GM23338 (cell line): ENCODE results near the gene EXOC3L2. TPM values are rescaled to one million over a fixed set of nuclear protein-coding genes. Genes with fewer than 3 reads are reported as not detected.

Source experiments
- ATAC-seq: fragments of 200-7000 bp; cut with Tn5 transposase; 3 replicates; pipeline ENCODE4 v1.9.1; 2020
- DNase-seq: peaks from one replicate; pipeline ENCODE4 v3.0.0-alpha.2; 2015; ENCODE audit warnings: low spot score
- H2AFZ ChIP-seq: fragments of 200-600 bp; sonication (generic); 2 replicates; pipeline ENCODE4 v1.8.0; 2016; ENCODE audit warnings: antibody characterized with exemption, mild to moderate bottlenecking, moderate library complexity
- H3F3A ChIP-seq: fragments of 200-600 bp; sonication (generic); replicated peaks from 2 replicates; pipeline ENCODE4 v1.8.0; 2017; ENCODE audit warnings: antibody characterized with exemption, mixed run types, low read depth
- H3K27ac ChIP-seq: fragments of 200-600 bp; sonication (generic); 2 replicates; pipeline ENCODE4 v1.6.1; 2016; ENCODE audit warnings: low read depth
- H3K27me3 ChIP-seq: fragments of 200-600 bp; sonication (generic); 2 replicates; pipeline ENCODE4 v1.8.0; 2016; ENCODE audit warnings: mild to moderate bottlenecking, mixed run types, moderate library complexity; ENCODE audit not compliant: insufficient read depth
- H3K36me3 ChIP-seq: fragments of 200-600 bp; sonication (generic); 2 replicates; pipeline ENCODE4 v1.8.0; 2016; ENCODE audit warnings: mild to moderate bottlenecking; ENCODE audit not compliant: insufficient read depth
- H3K4me1 ChIP-seq: fragments of 200-600 bp; sonication (generic); 2 replicates; pipeline ENCODE4 v1.8.0; 2016; ENCODE audit warnings: mild to moderate bottlenecking, moderate library complexity; ENCODE audit not compliant: insufficient read depth
- H3K4me2 ChIP-seq: fragments of 200-600 bp; sonication (generic); 2 replicates; pipeline ENCODE4 v1.7.1; 2017; ENCODE audit warnings: mixed run types
- H3K4me3 ChIP-seq: fragments of 200-600 bp; sonication (generic); 2 replicates; pipeline ENCODE4 v1.6.1; 2016; ENCODE audit warnings: mixed run types
- H3K79me2 ChIP-seq: fragments of 200-600 bp; sonication (generic); replicated peaks from 2 replicates; pipeline ENCODE4 v1.8.0; 2017; ENCODE audit warnings: mild to moderate bottlenecking; ENCODE audit not compliant: insufficient read depth
- H3K9me2 ChIP-seq: fragments of 200-600 bp; sonication (generic); 2 replicates; pipeline ENCODE4 v1.8.0; 2017; ENCODE audit not compliant: insufficient read depth
- H4K20me1 ChIP-seq: fragments of 200-600 bp; sonication (generic); replicated peaks from 2 replicates; pipeline ENCODE4 v1.8.0; 2017; ENCODE audit warnings: mild to moderate bottlenecking; ENCODE audit not compliant: insufficient read depth
- H3K27ac Mint-ChIP-seq: 2 replicates; pipeline ENCODE4 v1.8.0; 2020; ENCODE audit warnings: inconsistent platforms, mild to moderate bottlenecking, moderate library complexity, mixed read lengths
- H3K27me3 Mint-ChIP-seq: 3 replicates; pipeline ENCODE4 v1.8.0; 2022; ENCODE audit warnings: low read depth, mild to moderate bottlenecking, moderate library complexity, mixed read lengths, inconsistent platforms; ENCODE audit not compliant: insufficient read depth, poor library complexity
- H3K36me3 Mint-ChIP-seq: 3 replicates; pipeline ENCODE4 v1.8.0; 2021; ENCODE audit warnings: low read depth, mild to moderate bottlenecking, inconsistent platforms, moderate library complexity, mixed read lengths
- H3K4me1 Mint-ChIP-seq: 3 replicates; pipeline ENCODE4 v1.8.0; 2020; ENCODE audit warnings: mild to moderate bottlenecking, inconsistent platforms, mixed read lengths
- H3K4me3 Mint-ChIP-seq: 3 replicates; pipeline ENCODE4 v1.8.0; 2021; ENCODE audit warnings: moderate library complexity, mild to moderate bottlenecking, inconsistent platforms, mixed read lengths
- H3K9me3 Mint-ChIP-seq: 3 replicates; pipeline ENCODE4 v1.8.0; 2020; ENCODE audit warnings: moderate library complexity, mild to moderate bottlenecking, inconsistent platforms, mixed read lengths
- CREB1 ChIP-seq: fragments of 250-450 bp; sonication (Bioruptor Pico); IDR thresholded peaks from 2 replicates; pipeline ENCODE4 v1.5.0; 2020; ENCODE audit warnings: low read depth, mild to moderate bottlenecking, moderate library complexity
- EZH2phosphoT487 ChIP-seq: fragments of 200-600 bp; sonication (generic); IDR thresholded peaks from one replicate; pipeline ENCODE4 v1.8.1; 2018; ENCODE audit warnings: antibody characterized with exemption; ENCODE audit not compliant: unreplicated experiment
- POLR2AphosphoS5 ChIP-seq: IDR thresholded peaks from 2 replicates; pipeline ENCODE4 v1.6.1; 2016; ENCODE audit warnings: antibody characterized with exemption, low read depth
- REST ChIP-seq: IDR thresholded peaks from one replicate; pipeline ENCODE4 v1.6.1; 2018; ENCODE audit warnings: antibody characterized with exemption; ENCODE audit not compliant: unreplicated experiment
- ZNF331 ChIP-seq: fragments of 250-450 bp; sonication (Bioruptor Pico); IDR thresholded peaks from 2 replicates; pipeline ENCODE4 v1.5.0; 2020; ENCODE audit warnings: low read depth, mild to moderate bottlenecking, moderate library complexity
- ZNF462 ChIP-seq: fragments of 250-450 bp; sonication (Bioruptor Pico); IDR thresholded peaks from 2 replicates; pipeline ENCODE4 v1.5.0; 2020; ENCODE audit warnings: mild to moderate bottlenecking, moderate library complexity
- polyA plus RNA-seq: library from polyadenylated mRNA; unstranded; fragments of >200 nt; fragmentation: Nextera tagmentation; extraction: Ambion mirVana; gene quantifications from 2 replicates; pipeline ENCODE4 v1.2.1, GENCODE V29; 2016
- total RNA-seq: library from RNA; depleted of rRNA; stranded (reverse); fragments of >200 nt; shearing (Covaris generic); gene quantifications from 2 replicates; pipeline ENCODE4 v1.2.3, GENCODE V29; 2014

Gene EXOC3L2
- total and polyA plus RNA-seq, 2 experiments from 2014 or later = 2.8 to 3.2 TPM

- TF ChIP-seq ZNF462 (CRISPR knock-in tag) (no peak), EZH2phosphoT487 (no peak), REST (no peak), POLR2AphosphoS5 (no peak)
These were observed 48.5 kb upstream of the EXOC3L2 start (continued) for GRCh38 chr19:45293682-45294081.

- DNase-seq = no peak
- H3K27me3 ChIP-seq = no peaks in the 10 kb centered on the region
- H3K9me2 ChIP-seq = no peaks in the 10 kb centered on the region
- peaks cover 3% of the 10 kb centered on the region; the same call in 1 of the 2 replicates for H4K20me1 ChIP-seq
- H3K4me3 Mint-ChIP-seq = no peak overlapping the region
- peaks cover 3% of the 10 kb centered on the region; the same call in 1 of the 2 replicates for H3K36me3 ChIP-seq
- no peak overlapping the region for H3K27ac Mint-ChIP-seq
- H3K4me2 ChIP-seq = no peak overlapping the region
- peaks cover 29% of the 10 kb centered on the region for H3K36me3 Mint-ChIP-seq
- H2AFZ ChIP-seq = no peak overlapping the region
- no peak overlapping the region for H3K27ac ChIP-seq
- H3F3A ChIP-seq = no peaks in the 10 kb centered on the region
- H3K4me1 Mint-ChIP-seq = no peaks in the 10 kb centered on the region; the same call in 2 of the 3 replicates
- H3K4me1 ChIP-seq = no peaks in the 10 kb centered on the region
- peaks cover 13% of the 10 kb centered on the region for H3K27me3 Mint-ChIP-seq
- 0 out of 3 replicates have a peak, but pooled peaks cover 3% of the 10 kb centered on the region for H3K9me3 Mint-ChIP-seq
- ATAC-seq = no peak
- no peaks in the 10 kb centered on the region for H3K79me2 ChIP-seq
- H3K4me3 ChIP-seq = no peak overlapping the region
- TF ChIP-seq CREB1 (CRISPR knock-in tag) (no peak), REST (no peak), ZNF331 (CRISPR knock-in tag) (no peak)
These were observed 46.6 kb upstream of the EXOC3L2 start for GRCh38 chr19:45291834-45292233.
